ENCODE data around the gene DOCK3.
"Not testable (repeated sequence)": the region's sequence is repeated elsewhere in the genome, so short reads cannot be mapped to it uniquely, and the experiment has no call there.

Gene DOCK3

GRCh38 chr3:51139616-51140015 is 464.9 kb downstream of the DOCK3 start:
- no peak for DNase-seq

DNA sequence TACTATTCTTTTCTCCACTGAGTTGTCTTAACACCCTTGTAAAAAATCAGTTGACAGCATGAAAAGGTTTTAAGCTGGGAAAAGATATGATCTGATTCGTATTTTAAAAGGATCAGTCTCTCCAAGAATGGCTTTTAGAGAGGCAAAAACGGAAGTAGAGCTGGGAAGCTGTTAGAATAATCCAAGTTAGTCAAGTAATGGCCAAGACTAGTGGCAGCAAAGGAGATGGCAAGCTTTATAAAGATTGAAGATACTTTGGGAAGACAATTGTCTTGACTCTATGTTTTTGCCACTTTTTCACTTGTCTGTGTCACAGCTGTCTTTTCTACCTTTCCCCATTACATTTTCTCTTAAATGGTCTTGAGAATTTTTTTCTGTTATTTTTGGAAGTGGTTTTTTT is 466.8 kb downstream of the DOCK3 start:
- no peak for DNase-seq

DNA sequence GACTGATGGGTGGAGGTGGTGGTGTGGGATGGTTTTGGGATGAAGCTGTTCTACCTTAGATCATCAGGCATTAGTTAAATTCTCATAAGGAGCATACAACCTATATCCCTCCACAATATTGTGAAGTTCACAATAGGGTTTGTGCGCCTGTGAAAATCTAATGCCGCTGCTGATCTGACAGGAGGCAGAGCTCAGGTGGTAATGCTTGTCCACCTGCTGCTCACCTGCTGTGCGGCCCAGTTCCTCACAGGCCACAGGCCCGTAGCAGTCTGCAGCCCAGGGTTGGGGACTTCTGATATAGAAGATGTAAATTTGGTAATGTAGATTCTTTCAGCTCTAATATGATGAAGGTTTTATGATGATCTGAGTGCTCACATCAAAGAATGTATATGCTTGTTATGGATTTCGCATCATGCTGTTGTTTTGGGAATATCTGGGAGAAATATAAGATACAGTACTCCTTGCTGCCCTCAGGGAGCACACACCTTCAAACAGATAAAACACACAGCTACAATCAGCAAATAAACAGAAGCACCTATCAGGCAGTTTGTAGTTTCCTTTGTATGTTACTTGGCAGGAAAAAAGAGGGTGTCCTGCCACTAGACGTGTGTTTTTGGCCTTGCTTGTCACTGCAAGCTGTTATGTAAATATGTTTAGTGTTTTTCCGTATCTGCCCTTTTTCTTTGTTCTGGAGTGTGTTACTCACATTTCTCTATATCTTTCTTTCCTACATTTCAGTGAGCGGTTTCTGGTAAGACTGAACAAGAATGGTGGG is 471.3 kb downstream of the DOCK3 start:
- no peak for DNase-seq

DNA sequence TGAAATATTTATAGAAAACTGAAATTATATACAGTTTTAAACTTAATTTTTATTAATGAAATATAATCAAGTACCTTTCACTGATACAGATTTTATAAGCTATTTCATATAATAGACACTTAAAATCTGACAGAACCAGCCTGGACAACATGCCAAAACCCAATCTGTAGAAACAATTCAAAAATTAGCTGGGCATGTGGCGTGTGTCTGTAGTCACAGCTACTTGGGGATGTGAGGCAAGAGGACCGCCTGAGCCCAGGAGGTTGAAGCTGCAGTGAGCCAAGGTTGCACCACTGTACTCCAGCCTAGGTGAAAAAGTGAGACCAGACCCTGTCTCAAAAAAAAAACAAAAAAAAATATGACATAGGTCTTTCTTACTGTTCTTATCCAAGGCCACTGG is 472.1 kb downstream of the DOCK3 start:
- DNase-seq, result no peak

- no peak for DNase-seq
Observed at GRCh38 chr3:51156147-51156546, 481.4 kb downstream of the DOCK3 start.

- no peak for DNase-seq
Observed at GRCh38 chr3:51163051-51163450, 488.3 kb downstream of the DOCK3 start.

GRCh38 chr3:51173518-51174271 is 499.0 kb downstream of the DOCK3 start:
- DNase-seq, result no peak

DNA sequence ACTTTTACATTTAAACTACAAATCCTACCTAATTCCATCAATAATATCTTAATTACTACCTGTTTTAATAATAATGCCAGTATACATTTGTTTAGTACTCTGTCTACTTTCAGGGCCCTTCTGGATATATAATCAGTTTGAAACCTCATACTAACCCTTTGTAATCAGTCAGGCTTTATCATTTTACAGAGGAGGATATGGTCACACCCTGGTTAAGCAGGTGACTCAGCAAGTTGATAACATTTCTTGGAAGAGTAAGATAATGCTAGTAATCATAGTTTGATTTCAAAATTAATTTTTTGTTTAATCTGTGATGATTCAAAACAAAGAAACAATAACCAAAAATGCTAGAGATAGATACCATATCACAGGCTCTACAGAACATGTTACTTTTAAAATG is 502.2 kb downstream of the DOCK3 start:
- DNase-seq, result no peak

DNA sequence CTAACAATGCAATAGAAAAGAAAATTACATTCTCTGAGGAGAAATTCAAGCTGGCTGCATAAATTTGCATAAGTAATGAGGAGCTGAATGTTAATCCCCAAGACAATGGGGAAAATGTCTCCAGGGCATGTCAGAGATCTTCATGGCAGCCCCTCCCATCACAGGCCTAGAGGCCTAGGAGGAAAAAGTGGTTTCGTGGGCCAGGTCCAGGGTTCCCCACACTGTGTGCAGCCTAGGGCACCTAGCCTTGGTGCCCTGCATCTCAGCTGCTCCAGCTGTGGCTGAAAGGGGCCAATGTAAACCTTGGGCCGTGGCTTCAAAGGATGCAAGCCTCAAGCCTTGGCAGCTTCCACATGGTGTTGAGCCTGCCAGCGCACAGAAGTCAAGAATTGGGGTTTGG is 511.7 kb downstream of the DOCK3 start:
- DNase-seq, result not testable (repeated sequence)

GRCh38 chr3:51190199-51190598 is 515.5 kb downstream of the DOCK3 start:
- DNase-seq, result no peak

DNA sequence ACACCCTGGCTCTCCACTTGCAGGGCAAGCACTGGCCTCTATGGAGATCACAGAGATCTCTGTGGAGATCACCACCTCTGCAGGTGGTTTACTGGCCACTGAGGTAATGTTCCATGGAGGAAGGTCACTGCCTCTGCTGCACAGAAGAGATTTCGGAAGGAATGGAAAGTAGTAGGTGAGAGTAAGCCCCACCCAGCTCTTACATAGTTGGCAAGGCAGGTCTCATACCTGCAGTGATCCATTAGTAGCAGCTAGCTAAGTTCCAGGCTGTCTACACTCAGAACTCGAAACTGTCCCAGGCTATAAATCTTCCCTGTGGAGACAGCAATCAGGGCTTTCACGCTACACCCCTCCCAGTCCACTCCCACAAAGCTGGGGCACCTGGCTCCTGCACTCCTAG is 516.1 kb downstream of the DOCK3 start:
- no peak for DNase-seq

- DNase-seq, result no peak
Observed at GRCh38 chr3:51191768-51192167, 517.0 kb downstream of the DOCK3 start.

GRCh38 chr3:51198477-51198876 is 523.8 kb downstream of the DOCK3 start:
- DNase-seq, result no peak

DNA sequence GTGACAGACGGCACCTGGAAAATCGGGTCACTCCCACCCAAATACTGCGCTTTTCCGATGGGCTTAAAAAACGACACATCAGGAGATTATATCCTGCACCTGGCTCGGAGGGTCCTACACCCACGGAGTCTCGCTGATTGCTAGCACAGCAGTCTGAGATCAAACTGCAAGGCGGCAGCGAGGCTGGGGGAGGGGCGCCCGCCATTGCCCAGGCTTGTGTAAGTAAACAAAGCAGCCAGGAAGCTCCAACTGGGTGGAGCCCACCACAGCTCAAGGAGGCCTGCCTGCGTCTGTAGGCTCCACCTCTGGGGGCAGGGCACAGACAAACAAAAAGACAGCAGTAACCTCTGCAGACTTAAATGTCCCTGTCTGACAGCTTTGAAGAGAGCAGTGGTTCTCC is 524.6 kb downstream of the DOCK3 start:
- not testable (repeated sequence) for DNase-seq

DNA sequence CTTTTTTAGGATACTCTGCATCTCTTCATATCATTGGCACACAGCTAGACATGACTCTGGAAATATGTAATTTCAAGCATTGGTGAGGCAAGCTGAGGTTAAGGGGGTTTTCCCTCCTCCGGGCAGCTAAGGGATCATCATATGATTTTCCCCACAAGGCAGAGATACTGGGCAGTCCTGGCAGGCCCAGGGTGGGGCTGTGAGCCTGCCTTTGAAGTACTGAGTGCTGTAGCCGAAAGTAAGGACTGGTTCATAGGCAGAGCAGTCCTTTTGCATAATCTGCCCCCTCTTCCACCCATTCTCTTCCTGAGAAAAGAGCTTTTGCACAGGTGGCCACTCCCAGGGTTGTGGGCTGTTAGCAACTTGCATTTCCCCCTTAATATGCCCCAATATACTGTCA is 541.6 kb downstream of the DOCK3 start:
- DNase-seq, result no peak

- DNase-seq, result no peak
Observed at GRCh38 chr3:51221959-51222358, 547.2 kb downstream of the DOCK3 start.

DNA sequence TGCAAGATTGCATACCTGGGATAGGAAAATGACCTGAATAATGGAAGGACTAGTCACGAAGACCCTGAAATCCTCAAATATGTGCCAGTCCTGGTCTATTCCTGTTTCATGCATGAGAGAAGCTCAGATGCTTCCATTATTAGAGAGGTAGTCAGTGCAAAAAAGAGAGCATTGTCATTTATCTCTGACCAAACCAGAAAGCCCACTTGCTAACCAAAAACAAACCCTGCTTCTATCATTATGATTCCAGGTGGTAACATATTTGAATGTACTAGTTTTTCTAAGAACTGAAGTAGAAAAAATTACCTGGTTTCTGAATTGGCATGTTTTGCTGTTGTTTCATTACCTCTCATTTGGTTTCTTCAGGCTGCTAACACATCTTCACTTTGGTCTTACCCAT is 549.6 kb downstream of the DOCK3 start:
- DNase-seq, result no peak

GRCh38 chr3:51224843-51225242 is 550.1 kb downstream of the DOCK3 start:
- no peak for DNase-seq

DNA sequence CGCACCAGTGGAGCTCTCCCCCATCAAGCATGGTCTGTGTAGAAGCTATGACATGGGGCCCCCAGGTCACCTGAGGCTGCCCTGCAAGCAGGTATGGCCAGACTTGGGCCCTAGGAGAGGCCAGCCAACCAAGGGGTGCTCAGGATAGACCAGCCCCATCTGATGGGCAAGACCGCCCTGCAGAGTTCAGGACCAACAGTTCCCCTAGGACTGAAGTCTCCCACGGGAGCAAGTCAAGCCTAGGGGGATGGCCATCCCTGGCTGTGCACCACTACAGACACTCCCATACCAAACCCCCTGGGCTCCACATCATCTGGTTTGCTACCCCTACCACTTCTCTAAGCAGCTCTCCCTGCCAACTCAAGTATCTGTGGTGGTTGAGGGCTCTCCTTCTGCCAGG is 568.2 kb downstream of the DOCK3 start:
- no peak for DNase-seq

GRCh38 chr3:51243924-51244323 is 569.2 kb downstream of the DOCK3 start:
- peak; percentile 78 for DNase-seq

GRCh38 chr3:51245867-51246266 is 571.1 kb downstream of the DOCK3 start:
- no peak for DNase-seq

DNA sequence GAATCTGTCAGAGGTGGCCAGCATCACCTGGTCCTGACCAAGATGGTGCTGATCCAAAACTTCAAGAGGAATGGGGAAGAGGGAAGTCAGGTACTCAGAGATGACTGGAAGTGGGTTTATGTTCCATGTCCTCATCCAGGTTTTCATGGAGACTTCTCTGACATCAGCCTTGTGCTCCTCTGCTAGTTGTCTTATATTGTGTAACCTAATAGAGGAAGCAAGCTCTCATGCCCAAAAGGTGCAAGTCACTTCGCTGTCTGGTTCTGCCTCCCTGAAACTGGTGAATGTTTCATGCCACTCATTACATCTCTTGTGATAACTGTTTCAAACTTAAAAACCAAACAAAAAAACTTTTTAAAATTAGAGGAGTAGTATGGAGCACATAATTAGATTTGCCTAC is 583.1 kb downstream of the DOCK3 start:
- DNase-seq, result peak; percentile 24

DNA sequence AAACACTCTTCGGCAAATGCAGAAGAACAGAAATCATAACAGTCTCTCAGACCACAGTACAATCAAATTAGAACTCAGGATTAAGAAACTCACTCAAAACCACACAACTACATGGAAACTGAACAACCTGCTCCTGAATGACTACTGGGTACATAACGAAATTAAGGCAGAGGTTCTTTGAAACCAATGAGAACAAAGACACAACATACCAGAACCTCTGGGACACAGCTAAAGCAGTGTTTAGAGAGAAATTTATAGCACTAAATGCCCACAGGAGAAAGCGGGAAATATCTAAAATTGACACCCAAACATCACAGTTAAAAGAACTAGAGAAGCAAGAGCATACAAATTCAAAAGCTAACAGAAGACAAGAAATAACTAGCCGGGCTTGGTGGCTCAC is 589.4 kb downstream of the DOCK3 start:
- DNase-seq, result not testable (repeated sequence)

DNA sequence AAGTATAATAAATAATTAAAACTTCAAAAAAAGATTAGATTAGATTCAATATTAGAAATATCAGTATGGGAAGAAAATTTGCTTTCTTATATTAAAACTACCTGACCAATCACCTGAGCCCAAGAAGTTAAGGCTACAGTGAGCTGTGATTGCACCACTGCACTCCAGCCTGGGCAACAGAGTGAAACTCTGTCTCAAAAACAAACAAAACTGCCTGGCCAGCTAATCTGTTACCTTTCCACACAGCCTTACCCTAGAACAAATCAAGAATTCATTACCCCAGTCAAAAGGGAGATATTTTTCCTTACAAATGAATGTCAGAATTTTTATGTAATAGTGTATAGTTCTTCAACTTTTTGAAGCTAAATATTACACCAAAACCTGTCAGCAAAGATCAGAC is 593.4 kb downstream of the DOCK3 start:
- no peak for DNase-seq

DNA sequence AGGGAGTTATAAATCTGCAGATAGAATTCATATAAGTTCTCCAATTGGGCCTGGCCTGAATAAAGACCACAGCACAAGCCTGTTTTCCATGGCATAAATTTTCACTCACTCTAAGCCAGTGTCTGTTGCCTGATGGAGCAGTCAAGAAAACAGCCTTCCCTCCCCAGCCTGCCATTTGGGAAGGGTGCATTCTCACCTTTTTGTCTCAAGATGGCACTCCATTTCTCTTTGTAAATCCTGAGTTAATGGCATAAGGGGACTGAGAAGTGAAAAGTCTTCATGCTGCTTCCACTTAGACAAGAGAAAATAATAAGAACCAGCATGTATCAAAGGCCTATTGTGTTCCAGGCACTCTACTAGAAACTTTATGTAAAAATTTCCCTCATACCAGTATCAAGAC is 594.7 kb downstream of the DOCK3 start:
- DNase-seq, result peak; percentile 1

All from MV-4-11 (cell line).